C4-2B (cell line): ENCODE data around the gene PPP2R2C.

Experiments
- CTCF ChIP-seq: fragments of 450-650 bp; conservative IDR thresholded peaks from 2 replicates; pipeline ENCODE4 v1.5.1; 2017; ENCODE audit warnings: mild to moderate bottlenecking
- ZFX ChIP-seq: fragments of 450-650 bp; IDR thresholded peaks from 2 replicates; pipeline ENCODE4 v1.6.1; 2017

GRCh38 chr4:6419452-6420028, 52.9 kb downstream of the PPP2R2C start:
- TF ChIP-seq CTCF (no peak), ZFX (no peak)
